Heart left ventricle (tissue), 16 donors: ENCODE data around the gene DNAI1. TPM values are rescaled to one million over a fixed set of nuclear protein-coding genes. Genes with fewer than 3 reads are reported as not detected.

ENCODE experiments used
- ATAC-seq, 4 donors: fragments of 200-7000 bp; cut with Tn5 transposase; one replicate each; pipeline ENCODE4 v1.9.1; 2020 to 2022; ENCODE audit warnings: moderate library complexity in 4 of 4, mild to moderate bottlenecking in 3 of 4, moderate number of reproducible peaks in 1 of 4
- DNase-seq, 5 donors: peaks; one replicate each; pipeline ENCODE4 v3.0.0-alpha.2; 2020
- H3K27ac ChIP-seq, 12 donors: fragments of 200-600 bp; sonication (generic) in 4 of 12; one replicate each; pipeline versions ENCODE4 v1.5.0 to v1.8.0; 2016 to 2022; ENCODE audit warnings: mild to moderate bottlenecking in 2 of 12
- H3K27me3 ChIP-seq, 9 donors: fragments of 200-600 bp; sonication (generic) in 2 of 9; one replicate each; pipeline versions ENCODE4 v1.5.1 to v1.8.0; 2016 to 2022; ENCODE audit warnings: mild to moderate bottlenecking in 3 of 9
- H3K36me3 ChIP-seq, 9 donors: fragments of 200-600 bp; sonication (generic) in 2 of 9; one replicate each; pipeline versions ENCODE4 v1.5.0 to v1.8.0; 2018 to 2022; ENCODE audit warnings: mild to moderate bottlenecking in 2 of 9
- H3K4me1 ChIP-seq, 12 donors: fragments of 200-600 bp; sonication (generic) in 4 of 12; one replicate each; pipeline versions ENCODE4 v1.5.0 to v1.8.0; 2016 to 2022; ENCODE audit warnings: mild to moderate bottlenecking in 3 of 12
- H3K4me3 ChIP-seq, 12 donors: fragments of 200-600 bp; sonication (generic) in 4 of 12; one replicate each; pipeline versions ENCODE4 v1.5.0 to v1.8.0; 2017 to 2022; ENCODE audit warnings: mild to moderate bottlenecking in 9 of 12, moderate library complexity in 4 of 12
- H3K9me3 ChIP-seq, 12 donors: fragments of 200-600 bp; sonication (generic) in 4 of 12; one replicate each; pipeline versions ENCODE4 v1.5.0 to v1.8.0; 2016 to 2022; ENCODE audit warnings: mild to moderate bottlenecking in 1 of 12
- CTCF ChIP-seq, 12 donors: fragments of 200-600 bp; sonication (generic) in 4 of 12; IDR thresholded peaks; one replicate each; pipeline versions ENCODE4 v1.5.0 to v1.8.0; 2018 to 2022; ENCODE audit warnings: antibody characterized with exemption in 12 of 12, mild to moderate bottlenecking in 5 of 12
- POLR2A ChIP-seq, 2 donors: fragments of 450-650 bp; IDR thresholded peaks; one replicate each; pipeline ENCODE4 v1.6.1; 2017; ENCODE audit warnings: antibody characterized with exemption in 2 of 2, mild to moderate bottlenecking in 2 of 2, moderate library complexity in 2 of 2
- WGBS, 4 donors: extraction: QIAGEN DNeasy Blood & Tissue Kit in 2 of 4; methylation state at CpG; one replicate each; pipeline versions ENCODE4 v1.1.5 to v1.1.7; 2013 to 2018; 5-methylcytosine and 5-hydroxymethylcytosine counted together
- intact Hi-C, 10 donors: fragments of 100-400 bp; cut with DNase I; formaldehyde crosslinking; loops; one replicate each; pipeline versions ENCODE4 v1.11.1 to v1.14.2; 2022
- polyA plus RNA-seq, 2 donors: library from polyadenylated mRNA; stranded (reverse); fragments of 200-250 nt; gene quantifications; one replicate each; pipeline ENCODE4 v1.2.3, GENCODE V29; 2013
- total RNA-seq, 9 donors: library from RNA; depleted of rRNA in 2 of 9; stranded (reverse); fragments of >200 nt in 2 of 9; fragmentation: NEBNext Ultra II Directional in 3 of 9; extraction: Animal tissue kit (Norgen Biotek cat#: 25700) in 3 of 9; gene quantifications; one replicate each; pipeline versions ENCODE4 v1.1.0 to v1.2.4, GENCODE V29; 2016 to 2023
- donor health status: ischemic (EF 13 %, LVEDD 7.1; RV severe dilation, severe dysfunction).
- donor health status: healthy with polysubstance abuse.
- donor health status: DM: no; HTN: yes; CAD: no.
- donor health status: DM: no; HTN: no; CAD: no.
- donor health status: ischemic (EF 25% LVEDD 6.9; RV normal size, moderate dysfunction).
- donor health status: ischemic (EF 25% LVEDD 5.7; RV mildly dilated, moderate dysfunction).
- donor health status: healthy.
- donor health status: DM: yes; HTN: yes; CAD: no.
- donor health status: ischemic (EF 35%, LVEDD 5.7; RV mildly dilated, moderate dysfunction).
- donor health status: nonischemic (EF 11% LVEDD 7.7; RV severe dilation, severe dysfunction).
- donor health status: DM: yes; HTN: yes; CAD: no.
- donor health status: PGD.
- donor health status: ischemic (EF 29% LVEDD 5.4; RV normal size, mild dysfunction).
- donor health status: nonischemic (EF 23%, LVEDD 6.1; RV moderate dilation, normal function).

Gene DNAI1
- total and polyA plus RNA-seq, 11 donors = 0.36 to 0.86 (median 0.43) TPM; not detected in 8

- no peaks in the 10 kb centered on the region for H3K27me3 ChIP-seq
- WGBS, 4 donors = 80 to 93% (median 83%) methylated on average over 6 to 12 of the region's 12 CpGs
Observed at GRCh38 chr9:34568774-34569173, 110.2 kb downstream of the DNAI1 start.

GRCh38 chr9:34570376-34570775 is 111.8 kb downstream of the DNAI1 start:
- H3K4me3 ChIP-seq = no peak overlapping the region
- 44 to 54% (median 53%) methylated on average over 10 to 11 of the region's 11 CpGs for WGBS, 4 donors
- H3K36me3 ChIP-seq = no peaks in the 10 kb centered on the region
- H3K4me1 ChIP-seq = peaks cover 0 to 7% (median 0%) of the 10 kb centered on the region in 12 donors
- H3K9me3 ChIP-seq = no peaks in the 10 kb centered on the region
- intact Hi-C loops = no loop called here
- peak in 1 of 5 donors; percentile 4 for DNase-seq
- no peak for TF ChIP-seq CTCF (IDR thresholded peaks at IDR 0.05)
- TF ChIP-seq POLR2A (IDR thresholded peaks at IDR 0.05) = no peak
- no peak for ATAC-seq
- no peaks in the 10 kb centered on the region for H3K27me3 ChIP-seq
- H3K27ac ChIP-seq = no peak overlapping the region

More at GRCh38 chr9:34568774-34569173, 110.2 kb downstream of the DNAI1 start:
- no peak for ATAC-seq
- intact Hi-C loops = no loop called here
- peaks cover 0 to 7% (median 0%) of the 10 kb centered on the region in 12 donors for H3K4me1 ChIP-seq
- no peaks in the 10 kb centered on the region for H3K9me3 ChIP-seq
- TF ChIP-seq POLR2A (IDR thresholded peaks at IDR 0.05) (no peak), CTCF (IDR thresholded peaks at IDR 0.05) (no peak)
- no peaks in the 10 kb centered on the region for H3K36me3 ChIP-seq
- DNase-seq = peak in 2 of 5 donors; percentile 13 to 24
- H3K4me3 ChIP-seq = no peak overlapping the region
- no peak overlapping the region for H3K27ac ChIP-seq

Other genes with a start within 250 kb of the DNAI1 start
- gene KIF24, start 129.5 kb upstream of the DNAI1 start, total RNA-seq = 1 to 10 TPM in 2 of 9 donors, under 1 TPM in 7; 0.25 to 1.6 (median 0.67) TPM
- gene KIF24, start 129.5 kb upstream of the DNAI1 start, polyA plus RNA-seq = under 1 TPM; 0.19 to 0.64 TPM
- 10 to 100 TPM; 14.1 to 21.3 (median 17.2) TPM for gene NUDT2, start 129.2 kb upstream of the DNAI1 start, total RNA-seq
- 10 to 100 TPM; 19.4 to 27.6 TPM for gene NUDT2, start 129.2 kb upstream of the DNAI1 start, polyA plus RNA-seq
- 10 to 100 TPM in 1 of 9 donors, 1 to 10 TPM in 8; 3.5 to 10.2 (median 6.7) TPM for gene MYORG, start 81.9 kb upstream of the DNAI1 start, total RNA-seq
- 1 to 10 TPM; 1.3 to 5.9 TPM for gene MYORG, start 81.9 kb upstream of the DNAI1 start, polyA plus RNA-seq
- gene FAM219A, start 235 bp upstream of the DNAI1 start, total RNA-seq = 10 to 100 TPM; 12.7 to 36.7 (median 25.9) TPM
- 10 to 100 TPM; 15.4 to 39.1 TPM for gene FAM219A, start 235 bp upstream of the DNAI1 start, polyA plus RNA-seq
- 1 to 10 TPM in 1 of 9 donors, under 1 TPM in 6, not detected in 2; 0.37 to 1.2 (median 0.52) TPM for gene ENHO, start 64.2 kb downstream of the DNAI1 start, total RNA-seq
- under 1 TPM; 0.26 to 0.27 TPM for gene ENHO, start 64.2 kb downstream of the DNAI1 start, polyA plus RNA-seq
- gene CNTFR, start 130.9 kb downstream of the DNAI1 start, total RNA-seq = 1 to 10 TPM in 5 of 9 donors, under 1 TPM in 4; 0.43 to 9.8 (median 1.2) TPM
- gene CNTFR, start 130.9 kb downstream of the DNAI1 start, polyA plus RNA-seq = 1 to 10 TPM; 2.2 to 2.3 TPM
- 10 to 100 TPM; 22.5 to 79.2 (median 38.3) TPM for gene RPP25L, start 153.3 kb downstream of the DNAI1 start, total RNA-seq
- 10 to 100 TPM; 31.7 to 59.9 TPM for gene RPP25L, start 153.3 kb downstream of the DNAI1 start, polyA plus RNA-seq
- 100 to 1,000 TPM; 104 to 155 (median 125) TPM for gene DCTN3, start 161.7 kb downstream of the DNAI1 start, total RNA-seq
- gene DCTN3, start 161.7 kb downstream of the DNAI1 start, polyA plus RNA-seq = 100 to 1,000 TPM in 1 of 2 donors, 10 to 100 TPM in 1; 73.8 to 118 TPM
- gene ARID3C, start 170.3 kb downstream of the DNAI1 start, total RNA-seq = under 1 TPM in 1 of 9 donors, not detected in 8; 0.20 TPM
- gene ARID3C, start 170.3 kb downstream of the DNAI1 start, polyA plus RNA-seq = not detected
- gene SIGMAR1, start 179.0 kb downstream of the DNAI1 start, total RNA-seq = 10 to 100 TPM; 17.0 to 40.8 (median 24.9) TPM
- 10 to 100 TPM; 21.1 to 55.3 TPM for gene SIGMAR1, start 179.0 kb downstream of the DNAI1 start, polyA plus RNA-seq
- gene GALT, start 187.9 kb downstream of the DNAI1 start, total RNA-seq = 10 to 100 TPM; 33.2 to 67.9 (median 41.2) TPM
- 10 to 100 TPM; 16.8 to 44.5 TPM for gene GALT, start 187.9 kb downstream of the DNAI1 start, polyA plus RNA-seq
- 100 to 1,000 TPM in 1 of 9 donors, 10 to 100 TPM in 8; 32.4 to 113 (median 50.1) TPM for gene IL11RA, start 193.4 kb downstream of the DNAI1 start, total RNA-seq
- gene IL11RA, start 193.4 kb downstream of the DNAI1 start, polyA plus RNA-seq = 10 to 100 TPM; 20.8 to 23.3 TPM
- under 1 TPM in 2 of 9 donors, not detected in 7; 0.35 to 0.40 TPM for gene CCL27, start 203.9 kb downstream of the DNAI1 start, total RNA-seq
- under 1 TPM in 1 of 2 donors, not detected in 1; 0.57 TPM for gene CCL27, start 203.9 kb downstream of the DNAI1 start, polyA plus RNA-seq
- 10 to 100 TPM in 1 of 9 donors, 1 to 10 TPM in 2, under 1 TPM in 1, not detected in 5; 0.56 to 25.7 (median 2.5) TPM for gene CCL19, start 232.5 kb downstream of the DNAI1 start, total RNA-seq
- gene CCL19, start 232.5 kb downstream of the DNAI1 start, polyA plus RNA-seq = under 1 TPM; 0.46 to 0.60 TPM